Measurements from ENCODE around the gene TMEM169.

GRCh38 chr2:216113572-216113971 lies 31.9 kb downstream of the TMEM169 start:
- TF ChIP-seq RAD21 (conservative IDR thresholded peaks at IDR 0.05) (no peak), CTCF (IDR thresholded peaks at IDR 0.05; ENCODE audit: poor library complexity, severe bottlenecking) (no peak), POLR2AphosphoS5 (IDR thresholded peaks at IDR 0.05) (no peak), EP300 (conservative IDR thresholded peaks at IDR 0.05; ENCODE audit: poor library complexity, severe bottlenecking) (no peak)

Measured in neural cell (in vitro differentiated cells).